Stimulated activated CD4-positive, alpha-beta T cell treated with anti-CD3 and anti-CD28 coated beads, Interleukin-2, amount 100 ng/mL, for 48 hours (primary cell): Measurements from ENCODE around the gene SYS1.

Experiments
- DNase-seq, 2 donors: peaks; one replicate each; pipeline ENCODE4 v3.0.0-alpha.2; 2020

The SYS1 gene

GRCh38 chr20:45392733-45393132 is 29.8 kb downstream of the SYS1 start:
- no peak for DNase-seq

DNA sequence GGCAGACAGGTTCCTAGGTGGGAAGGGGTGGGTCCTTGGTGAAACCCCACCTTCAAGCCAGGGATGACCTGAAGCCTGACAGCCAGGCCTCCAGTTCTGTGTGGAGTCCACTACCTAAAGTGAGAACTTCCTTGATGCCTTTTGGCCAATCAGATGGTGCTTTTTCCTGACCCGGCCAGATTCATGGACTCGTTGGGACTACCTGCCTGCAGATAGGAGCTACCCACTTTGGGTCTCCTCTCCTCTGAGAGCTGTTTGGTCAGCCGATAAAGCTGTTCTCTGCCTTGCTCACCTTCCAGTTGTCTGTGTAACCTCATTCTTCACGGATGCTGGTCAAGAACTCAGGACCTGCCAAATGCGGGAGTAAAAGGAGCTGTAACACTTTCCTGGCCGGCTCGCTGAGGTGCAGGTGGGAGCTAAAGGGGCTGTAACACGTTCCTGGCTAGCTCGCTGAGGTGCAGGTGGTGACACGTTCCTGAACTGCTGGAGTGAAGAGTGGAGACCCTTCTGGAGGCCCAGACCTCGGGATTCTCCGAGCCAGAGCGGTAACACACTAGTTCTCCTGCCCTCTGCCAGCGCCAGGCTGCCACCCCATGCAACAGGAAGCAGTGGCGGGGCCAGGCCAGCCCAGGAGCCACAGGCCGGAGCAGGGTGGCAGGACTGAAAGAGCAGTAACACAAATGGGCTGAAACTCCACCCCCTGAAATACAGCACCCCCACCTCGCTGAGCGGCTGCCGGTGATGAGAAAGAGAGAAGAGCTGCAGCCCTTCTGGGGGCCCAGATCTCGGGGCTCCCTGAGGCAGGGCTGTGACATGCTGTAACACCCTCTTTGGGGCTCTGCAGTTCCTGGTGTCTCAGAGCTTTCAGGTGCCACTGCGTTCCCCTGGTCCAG is 31.5 kb downstream of the SYS1 start:
- no peak for DNase-seq

- DNase-seq, result no peak
Measured at GRCh38 chr20:45395114-45395415, 32.1 kb downstream of the SYS1 start.

- DNase-seq, result no peak
Measured at GRCh38 chr20:45399018-45399417, 36.1 kb downstream of the SYS1 start.

DNA sequence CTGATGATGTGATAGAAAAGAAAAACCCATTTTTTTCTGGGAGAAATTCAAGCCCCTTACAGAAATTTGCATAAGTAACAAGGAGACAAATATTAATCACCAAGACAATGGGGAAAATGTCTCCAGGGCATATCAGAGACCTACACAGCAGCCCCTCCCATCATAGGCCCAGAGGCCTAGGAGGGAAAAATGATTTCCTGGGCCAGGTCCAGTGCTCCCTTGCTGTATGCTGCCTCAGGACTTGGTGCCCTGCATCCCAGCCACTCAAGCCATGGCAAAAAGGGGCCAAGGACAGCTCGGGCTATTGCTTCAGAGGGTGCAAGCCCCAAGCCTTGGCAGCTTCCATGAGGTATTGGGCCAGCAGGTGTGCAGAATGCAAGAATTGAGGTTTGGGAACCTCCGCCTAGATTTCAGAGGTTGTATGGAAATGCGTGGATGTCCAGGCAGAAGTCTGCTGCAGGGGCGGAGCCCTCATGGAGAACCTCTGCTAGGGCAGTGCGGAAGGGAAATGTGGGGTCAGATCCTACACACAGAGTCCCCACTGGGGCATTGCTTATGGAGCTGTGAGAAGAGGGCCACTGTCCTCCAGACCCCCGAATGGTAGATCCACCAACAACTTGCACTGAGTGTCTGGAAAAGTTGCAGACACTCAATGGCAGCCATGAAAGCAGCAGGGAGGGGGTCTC is 37.5 kb downstream of the SYS1 start:
- DNase-seq, result no peak

DNA sequence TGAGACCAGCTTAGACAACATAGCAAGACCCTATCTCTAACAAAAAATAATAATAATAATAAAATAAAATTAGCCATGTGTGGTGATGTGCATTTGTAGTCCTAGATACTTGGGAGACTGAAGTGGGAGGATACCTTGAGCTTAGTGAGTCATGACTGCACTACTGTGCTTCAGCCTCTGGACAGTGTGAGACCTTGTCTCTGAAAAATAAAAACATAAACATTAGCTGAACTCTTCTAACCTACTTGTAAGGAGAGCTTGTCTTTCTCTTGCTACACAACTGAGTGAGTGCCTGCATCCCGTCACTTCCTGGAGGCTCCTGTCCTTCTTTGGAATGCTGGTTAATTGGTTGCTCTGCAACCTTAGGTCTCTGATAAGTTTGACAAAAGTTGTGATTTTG is 40.0 kb downstream of the SYS1 start:
- DNase-seq, result no peak

DNA sequence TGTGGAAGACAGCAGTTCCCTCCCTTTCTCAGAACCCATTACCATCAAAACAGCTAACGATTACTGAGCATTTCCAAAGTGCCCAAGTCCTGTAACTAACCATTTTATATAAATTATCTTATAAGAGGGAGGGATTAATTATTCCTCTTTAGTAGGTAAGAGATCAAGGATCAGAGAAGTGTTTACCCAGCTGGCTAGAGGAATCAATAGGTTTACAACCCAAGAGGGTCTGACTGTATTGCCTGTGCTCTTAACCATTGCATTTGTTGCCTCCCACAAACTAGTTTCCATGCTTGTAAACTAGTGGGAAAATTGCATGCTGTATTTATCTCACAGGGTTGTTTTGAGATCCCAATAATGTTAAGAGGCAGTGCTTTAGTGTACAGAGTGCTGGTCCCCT is 41.5 kb downstream of the SYS1 start:
- DNase-seq, result no peak

DNA sequence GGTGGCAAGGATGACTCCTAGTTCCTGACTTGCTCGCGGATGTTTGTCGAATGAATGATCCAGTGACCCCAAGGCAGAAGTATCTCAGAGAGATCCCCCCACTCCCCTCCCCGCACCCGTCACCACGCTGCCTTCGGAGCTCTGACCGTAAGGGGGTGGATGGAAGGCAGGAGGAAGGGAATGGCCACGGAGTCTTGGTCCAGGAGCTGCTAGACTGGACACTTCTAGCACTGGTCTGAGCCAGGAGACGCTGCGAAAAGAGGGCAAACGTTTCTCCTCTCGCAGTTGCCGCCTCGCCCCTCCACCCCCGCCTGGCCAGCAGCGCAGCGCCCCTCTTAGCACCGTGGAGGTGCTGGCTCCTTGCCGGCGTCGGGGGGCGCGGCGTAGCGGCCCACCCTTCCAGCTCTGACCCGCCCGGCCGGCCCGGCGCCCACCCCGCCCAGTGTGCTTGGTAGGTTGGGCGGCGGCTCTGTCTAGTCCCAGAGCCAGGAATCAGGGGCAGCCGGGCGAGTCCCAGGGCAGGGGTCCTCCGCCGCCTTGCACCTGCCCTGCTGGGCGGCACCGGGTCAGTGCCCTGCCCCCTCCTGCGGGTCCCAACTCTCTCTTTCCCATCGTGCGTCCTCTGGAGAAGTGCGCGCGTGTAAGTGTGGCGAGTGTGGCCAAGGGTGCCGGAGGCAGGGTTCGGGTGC is 42.8 kb downstream of the SYS1 start:
- no peak for DNase-seq

DNA sequence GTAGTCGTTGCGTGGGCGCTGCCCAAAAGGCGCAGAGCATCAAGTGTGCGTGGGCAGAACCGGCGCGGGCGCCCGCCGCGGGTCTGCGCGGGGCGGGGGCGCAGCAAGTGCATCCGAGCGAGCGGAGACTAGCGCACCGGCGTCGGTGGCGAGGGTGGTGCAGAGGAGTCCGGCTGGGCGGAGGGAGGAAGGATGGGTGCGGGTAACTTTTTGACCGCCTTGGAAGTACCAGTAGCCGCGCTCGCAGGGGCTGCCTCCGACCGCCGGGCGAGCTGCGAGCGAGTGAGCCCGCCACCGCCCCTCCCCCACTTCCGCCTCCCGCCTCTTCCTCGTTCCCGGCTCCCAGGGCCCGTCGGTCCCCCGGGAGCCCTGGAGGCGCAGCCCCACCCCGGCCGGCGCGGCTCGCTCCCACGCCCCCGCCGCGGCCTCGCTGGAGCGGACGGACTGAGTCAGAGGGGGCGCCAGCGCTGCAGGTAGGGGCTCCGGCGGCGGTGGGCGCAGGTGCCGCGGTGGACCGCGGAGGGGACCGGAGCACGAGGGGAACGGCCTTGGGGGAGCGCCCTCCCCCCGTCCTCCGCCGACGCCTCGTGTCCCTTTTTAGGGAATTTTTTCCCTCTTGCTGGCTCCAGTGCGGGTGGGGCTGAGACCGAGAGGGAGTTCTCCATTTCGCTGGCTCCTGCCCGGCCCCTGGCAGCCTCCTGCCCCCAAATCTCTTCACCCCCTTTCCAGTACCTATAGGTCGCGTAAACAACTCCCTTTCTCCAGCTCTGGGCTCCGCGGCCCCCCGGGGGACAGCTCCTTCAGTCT is 43.5 kb downstream of the SYS1 start:
- peak in 1 of 2 donors; percentile 46 for DNase-seq

DNA sequence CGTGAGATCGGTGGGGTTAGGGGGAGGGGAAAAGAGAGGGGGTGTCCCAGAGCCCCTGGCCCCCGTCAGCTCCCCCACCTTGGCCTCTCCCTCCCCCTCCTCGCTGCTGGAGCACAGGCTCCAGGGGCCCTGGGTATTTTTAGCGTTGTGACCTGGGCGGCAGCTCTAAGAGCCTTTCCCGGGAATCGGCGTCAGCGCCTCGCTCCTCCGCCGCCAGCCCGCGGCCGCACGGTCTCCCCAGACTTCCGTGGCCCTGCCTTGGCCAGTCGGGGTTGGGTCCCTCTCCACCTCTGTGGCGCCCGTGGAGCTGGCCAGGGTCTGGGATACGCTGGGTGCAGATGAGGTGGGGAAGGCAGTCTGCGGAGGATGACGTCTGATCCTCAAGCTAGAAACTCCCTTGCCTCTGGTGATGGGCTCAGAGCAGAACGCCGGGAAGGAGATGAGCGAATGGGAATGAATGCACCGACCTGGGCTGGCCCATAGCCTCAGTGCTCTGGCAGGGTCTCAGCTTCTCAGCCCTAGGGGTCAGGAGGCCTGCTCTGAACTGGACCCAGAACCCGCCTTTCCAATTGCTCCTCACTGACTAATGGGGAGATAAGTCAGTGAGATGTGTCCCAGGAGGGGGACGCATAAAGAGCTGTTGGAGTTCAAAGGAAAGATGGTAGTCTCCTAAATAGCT is 44.2 kb downstream of the SYS1 start:
- no peak for DNase-seq

DNA sequence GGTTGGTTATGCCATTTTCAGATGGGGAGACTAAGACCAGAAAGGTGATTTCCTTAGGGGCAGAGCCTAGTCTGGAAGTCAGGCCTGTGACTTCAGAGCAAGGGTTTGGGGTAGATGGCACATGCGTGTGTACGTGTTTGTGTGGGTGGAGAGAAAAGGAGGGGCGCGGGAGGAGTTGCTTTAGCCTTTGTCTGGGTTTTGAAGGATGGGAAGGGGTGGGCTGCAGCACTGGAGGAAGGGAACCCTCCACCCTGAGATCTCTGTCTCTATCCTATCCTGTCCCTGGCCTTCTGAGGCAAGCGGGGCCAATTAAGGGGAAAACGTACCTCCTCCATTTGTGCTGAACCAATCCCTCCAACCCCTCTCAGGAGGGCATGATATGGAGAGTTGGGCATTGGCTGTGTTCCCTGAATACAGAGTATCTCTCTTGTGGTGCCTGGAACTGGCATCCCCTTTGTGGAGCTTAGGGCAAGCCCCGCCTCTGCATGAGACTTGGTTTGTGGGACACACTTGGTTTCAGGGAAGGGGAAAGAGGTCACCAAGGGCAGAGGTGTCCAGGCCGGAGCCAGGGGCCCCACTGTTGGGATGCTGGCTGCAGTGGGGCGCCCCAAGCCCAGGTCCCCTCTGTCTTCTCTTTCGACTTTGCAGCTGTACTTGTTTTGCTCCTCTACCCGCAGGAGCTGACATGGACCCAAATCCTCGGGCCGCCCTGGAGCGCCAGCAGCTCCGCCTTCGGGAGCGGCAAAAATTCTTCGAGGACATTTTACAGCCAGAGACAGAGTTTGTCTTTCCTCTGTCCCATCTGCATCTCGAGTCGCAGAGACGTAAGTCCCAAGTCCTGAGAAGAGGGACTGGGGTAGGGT is 45.1 kb downstream of the SYS1 start, which contains the start of gene DBNDD2:
Gene DBNDD2, plus strand, starts transcription at position 507 of the 863 bp plus-strand sequence. Its CDS starts 179 bp downstream, at position 686.
- DNase-seq, result no peak

DNA sequence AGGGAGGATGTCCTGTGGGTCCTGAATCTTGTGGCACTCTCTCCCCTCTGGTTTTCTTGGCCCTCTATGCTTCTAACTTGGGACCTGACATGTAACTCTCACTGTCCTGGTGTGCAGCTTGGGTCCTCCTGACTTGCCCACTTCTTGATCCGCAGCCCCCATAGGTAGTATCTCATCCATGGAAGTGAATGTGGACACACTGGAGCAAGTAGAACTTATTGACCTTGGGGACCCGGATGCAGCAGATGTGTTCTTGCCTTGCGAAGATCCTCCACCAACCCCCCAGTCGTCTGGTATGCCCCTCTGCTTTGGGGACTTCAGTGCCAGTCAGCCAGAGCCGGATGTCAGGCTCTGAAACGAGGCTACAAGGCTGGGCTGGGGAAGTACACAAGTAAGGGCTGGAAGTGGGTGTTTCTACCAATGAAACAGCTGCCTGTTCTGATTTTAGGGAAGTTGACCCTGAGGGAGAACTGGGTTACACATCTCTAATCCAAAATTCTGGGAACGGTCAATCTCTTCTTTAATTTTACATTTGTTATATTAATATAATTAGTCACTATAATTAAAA is 45.8 kb downstream of the SYS1 start:
- no peak for DNase-seq

DNA sequence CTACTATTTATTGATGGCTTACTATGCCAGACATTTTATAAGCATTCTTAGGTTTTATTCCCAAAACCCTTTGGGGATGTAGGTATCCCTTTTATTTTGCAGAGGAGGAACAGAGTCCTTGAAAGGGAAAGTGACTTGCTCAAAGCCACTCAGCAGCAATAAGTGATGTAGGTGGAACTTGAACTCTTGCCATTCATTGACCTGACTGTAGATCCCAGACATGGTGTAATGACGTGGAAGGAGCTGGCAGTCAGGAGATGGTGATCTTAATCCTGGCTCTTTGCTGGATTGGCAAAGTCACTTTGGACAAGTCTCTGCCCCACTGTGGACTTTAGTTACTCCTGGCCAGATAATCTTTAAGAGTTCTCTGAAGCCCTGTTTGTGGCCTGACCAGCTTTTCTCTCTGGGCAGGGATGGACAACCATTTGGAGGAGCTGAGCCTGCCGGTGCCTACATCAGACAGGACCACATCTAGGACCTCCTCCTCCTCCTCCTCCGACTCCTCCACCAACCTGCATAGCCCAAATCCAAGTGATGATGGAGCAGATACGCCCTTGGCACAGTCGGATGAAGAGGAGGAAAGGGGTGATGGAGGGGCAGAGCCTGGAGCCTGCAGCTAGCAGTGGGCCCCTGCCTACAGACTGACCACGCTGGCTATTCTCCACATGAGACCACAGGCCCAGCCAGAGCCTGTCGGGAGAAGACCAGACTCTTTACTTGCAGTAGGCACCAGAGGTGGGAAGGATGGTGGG is 46.7 kb downstream of the SYS1 start:
- no peak for DNase-seq

DNA sequence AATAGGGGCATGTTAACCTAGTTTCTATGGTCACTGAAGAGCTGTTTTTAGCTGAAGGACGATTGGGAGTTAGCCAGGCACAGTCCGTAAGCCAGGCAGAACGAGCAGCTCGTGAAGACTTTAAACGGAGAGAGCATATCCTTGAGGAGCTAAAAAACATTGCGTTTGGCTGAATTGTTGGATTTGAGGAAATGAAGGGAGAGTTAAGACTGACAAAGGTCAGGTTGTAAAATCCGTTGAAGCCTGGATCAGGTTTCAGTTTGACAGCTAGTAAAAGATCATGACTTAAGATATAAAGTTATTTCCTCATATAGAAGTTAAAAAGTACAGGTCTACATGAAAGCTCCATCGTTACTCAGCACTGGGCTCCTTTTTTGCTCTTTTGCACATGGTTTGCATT is 47.9 kb downstream of the SYS1 start:
- no peak for DNase-seq

DNA sequence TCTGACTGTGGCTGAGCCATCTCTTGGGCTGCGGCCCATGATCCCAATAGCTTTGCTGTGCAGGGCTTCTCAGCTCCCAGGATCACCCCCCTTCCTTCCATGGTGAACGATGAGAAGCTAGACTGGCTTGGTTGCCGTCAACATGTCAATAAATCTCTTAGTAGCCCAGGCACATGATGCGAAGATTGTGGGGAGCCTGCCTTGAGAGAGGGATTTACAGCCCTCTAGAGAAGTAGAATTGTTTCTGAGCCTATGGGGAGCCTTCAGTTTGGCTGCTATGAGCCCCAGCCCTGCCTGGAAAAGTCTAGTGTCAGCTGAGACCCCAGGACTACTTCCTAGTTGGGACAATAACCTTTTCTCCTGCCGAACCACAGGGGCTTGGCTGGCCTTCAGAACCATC is 49.7 kb downstream of the SYS1 start:
- no peak for DNase-seq

GRCh38 chr20:45413479-45413878 is 50.5 kb downstream of the SYS1 start:
- no peak for DNase-seq

GRCh38 chr20:45415822-45416637 is 53.1 kb downstream of the SYS1 start, which contains the start of gene PIGT:
Gene PIGT, plus strand, starts transcription at chr20:45416141. Its CDS starts 16 bp downstream, at chr20:45416157.
- DNase-seq, result peak; percentile 73 to 81

DNA sequence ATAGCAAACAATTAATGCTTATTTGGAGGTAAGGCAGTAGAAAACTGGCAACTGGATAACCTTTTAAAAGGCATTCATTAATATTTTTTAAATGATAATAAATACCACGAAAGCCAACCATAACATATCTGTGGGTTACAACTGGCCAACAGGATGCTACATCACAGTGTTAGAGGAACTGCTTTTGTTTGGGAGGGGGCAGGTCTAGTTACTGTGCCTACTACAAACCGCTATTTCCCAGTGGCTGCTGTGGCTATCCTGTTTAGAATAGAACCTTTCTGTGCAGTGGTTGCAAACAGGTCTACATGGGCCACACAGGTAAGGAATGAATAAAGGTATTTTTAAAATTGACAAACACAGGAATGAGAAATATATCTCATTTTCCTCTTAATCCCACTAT is 54.0 kb downstream of the SYS1 start:
- DNase-seq, result no peak
